Measurements from ENCODE around the gene ETV6. TPM values are rescaled to one million over a fixed set of nuclear protein-coding genes. Genes with fewer than 3 reads are reported as not detected.

ETV6 gene
- total and polyA plus RNA-seq, 2 of the 8 experiments (the other 6 are each of a cell fraction or from before 2014, with no cell fraction given), result 5.5 to 23.9 TPM

DNA sequence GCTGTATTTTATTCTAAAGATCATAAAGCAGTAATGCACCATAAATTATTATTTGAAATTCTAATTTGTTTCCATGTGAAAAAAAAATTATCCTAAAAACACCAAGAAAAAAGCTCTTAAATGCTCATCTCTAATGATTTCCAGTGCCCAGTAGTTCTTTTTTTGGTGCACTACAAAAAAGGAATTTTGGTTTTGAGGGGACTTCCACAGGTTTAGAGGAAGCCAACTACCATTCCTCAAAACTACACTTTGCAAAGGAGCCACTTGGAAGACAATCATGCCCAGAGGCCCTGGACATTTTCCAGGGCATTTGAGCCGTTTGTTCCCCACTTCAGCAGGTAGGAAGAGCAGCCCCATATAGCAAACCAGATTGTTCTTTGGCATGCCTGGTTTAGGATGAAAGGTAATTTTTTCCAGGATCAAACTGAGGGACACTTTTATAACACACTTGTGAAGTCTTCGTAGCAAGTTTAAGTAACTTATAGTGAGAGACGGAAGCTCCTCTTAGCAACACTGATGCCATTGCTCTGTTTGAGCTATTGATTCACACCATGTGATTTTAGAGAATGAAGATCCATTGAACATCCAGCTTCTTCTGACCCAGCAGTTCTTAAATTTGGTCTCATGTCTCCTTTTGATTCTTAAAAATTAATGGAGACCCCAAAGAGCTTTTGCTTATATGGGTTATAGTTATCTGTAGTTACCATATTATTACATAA, 187.9 kb downstream of the ETV6 start:
- no peak for FAIRE-seq
- Histone ChIP-seq H3K79me2 (ENCODE audit: control insufficient read depth in 1 of 2, insufficient read depth in 2 of 2, low read length in 2 of 2) (no peaks in the 10 kb centered on the region), H3K4ac (replicated peaks; ENCODE audit: insufficient read length, low read depth, low read length) (no peak overlapping the region), H2AFZ (ENCODE audit: low read length) (no peak overlapping the region), H3K23me2 (ENCODE audit: low read depth, low read length) (no peaks in the 10 kb centered on the region), H3K18ac (ENCODE audit: extremely low read depth, low read length) (no peak overlapping the region), H2BK20ac (ENCODE audit: low read length) (no peak overlapping the region), H3K79me1 (ENCODE audit: low read depth, low read length) (no peaks in the 10 kb centered on the region), H3K14ac (ENCODE audit: insufficient read length) (no peak overlapping the region), H4K8ac (ENCODE audit: extremely low read depth, insufficient read depth, low read length) (no peak overlapping the region), H3K4me2 (ENCODE audit: insufficient read depth in 1 of 2, low read depth in 2 of 2, low read length in 2 of 2) (no peak overlapping the region), H3K9ac (replicated peaks in 1 of 4; ENCODE audit: extremely low read depth in 1 of 4, low read depth in 3 of 4, low read length in 3 of 4) (no peak overlapping the region), H3K9me3 (ENCODE audit: insufficient read depth in 2 of 2, low read depth in 1 of 2, low read length in 1 of 2) (no peaks in the 10 kb centered on the region), H2BK120ac (replicated peaks; ENCODE audit: low read depth, low read length) (no peak overlapping the region), H3K56ac (replicated peaks; ENCODE audit: insufficient read length, low read depth, low read length) (no peak overlapping the region), H2BK12ac (ENCODE audit: low read depth, low read length) (no peak overlapping the region), H3K23ac (ENCODE audit: insufficient read length) (no peak overlapping the region), H2BK5ac (ENCODE audit: low read depth, low read length) (no peak overlapping the region), H3K36me3 (ENCODE audit: control insufficient read depth in 2 of 4, insufficient read depth in 4 of 4, low read length in 3 of 4) (peaks cover 0 to 4% (median 0%) of the 10 kb centered on the region in 4 experiments; a peak in 1 of 8 replicates), H3K4me3 (ENCODE audit: extremely low read depth in 1 of 4, insufficient read depth in 2 of 4, low read depth in 3 of 4, low read length in 4 of 4) (no peak overlapping the region), H4K91ac (replicated peaks; ENCODE audit: insufficient read length, low read length) (no peak overlapping the region), H2BK15ac (ENCODE audit: low read length) (no peak overlapping the region), H2AK5ac (ENCODE audit: low read depth, low read length) (no peak overlapping the region), H3K27me3 (replicated peaks in 1 of 4; ENCODE audit: control insufficient read depth in 3 of 4, extremely low read depth in 1 of 4, insufficient read depth in 3 of 4, low read length in 3 of 4) (no peaks in the 10 kb centered on the region), H3K4me1 (replicated peaks in 1 of 4; ENCODE audit: control insufficient read depth in 3 of 4, insufficient read depth in 4 of 4, low read length in 3 of 4) (no peaks in the 10 kb centered on the region), H4K5ac (ENCODE audit: insufficient read length, low read depth, low read length) (no peak overlapping the region), H4K20me1 (replicated peaks in 1 of 2; ENCODE audit: control insufficient read depth in 1 of 2, insufficient read depth in 2 of 2, low read length in 2 of 2) (no peaks in the 10 kb centered on the region), H3K27ac (ENCODE audit: low read depth, low read length) (no peak overlapping the region)
- no peak for DNase-seq (ENCODE audit: low read depth in 1 of 2, low spot score in 2 of 2)
- WGBS, 2 experiments (ENCODE audit: extremely low coverage in 1 of 2, insufficient coverage in 1 of 2, insufficient read length in 1 of 2, insufficient replicate concordance in 2 of 2, low coverage in 1 of 2, low lambda C conversion rate in 2 of 2, missing lambda C conversion rate in 1 of 2), result 54% methylated on average over 3 of the region's 3 CpGs; no CpG with 5 or more reads in 1 of the 2 experiments
- ChIA-PET CTCF (ENCODE audit: partially characterized antibody) (interaction anchor here (1.5 kb wide), 1 partner anchor 38 kb away, joined by 4 read pairs; no protein-coding TSS in a partner anchor), POLR2A (ENCODE audit: partially characterized antibody) (no interaction called here)
- no peak for TF ChIP-seq EZH2 (IDR thresholded peaks at IDR 0.05; ENCODE audit: low read depth, low read length, severe bottlenecking)
- TF ChIP-seq TBP (IDR thresholded peaks at IDR 0.05; ENCODE audit: low read depth, low read length), result no peak
- TF ChIP-seq CHD1 (IDR thresholded peaks at IDR 0.05; ENCODE audit: low read depth, low read length), result no peak
- TF ChIP-seq NRF1 (IDR thresholded peaks at IDR 0.05; ENCODE audit: low read depth, low read length), result no peak
- TF ChIP-seq MAFK (IDR thresholded peaks at IDR 0.05; ENCODE audit: low read depth, low read length), result no peak
- no peak for TF ChIP-seq GABPA (IDR thresholded peaks at IDR 0.05; ENCODE audit: borderline replicate concordance, insufficient read depth, low read length)
- TF ChIP-seq HDAC6 (IDR thresholded peaks at IDR 0.05; ENCODE audit: low read depth, low read length), result no peak
- TF ChIP-seq CEBPB (IDR thresholded peaks at IDR 0.05; ENCODE audit: low read depth, low read length), result no peak
- no peak for TF ChIP-seq EGR1 (IDR thresholded peaks at IDR 0.05; ENCODE audit: borderline replicate concordance, low read depth, low read length)
- no peak for TF ChIP-seq POLR2A (IDR thresholded peaks at IDR 0.05; ENCODE audit: control extremely low read depth in 1 of 2, low read depth in 2 of 2, low read length in 2 of 2)
- no peak for TF ChIP-seq BACH1 (IDR thresholded peaks at IDR 0.05; ENCODE audit: low read length)
- no peak for TF ChIP-seq RAD21 (IDR thresholded peaks at IDR 0.05 in 1 of 2, conservative IDR thresholded peaks at IDR 0.05 in 1 of 2; ENCODE audit: low read depth in 2 of 2, low read length in 2 of 2)
- TF ChIP-seq RBBP5 (IDR thresholded peaks at IDR 0.05; ENCODE audit: borderline replicate concordance, low read depth, low read length), result no peak
- TF ChIP-seq RXRA (IDR thresholded peaks at IDR 0.05; ENCODE audit: insufficient read depth, low read depth, low read length), result no peak

Measured in H1 (cell line).